IPS-15b (cell line): ENCODE results near the gene NSL1.
"Not testable (repeated sequence)": the region's sequence is repeated elsewhere in the genome, so short reads cannot be mapped to it uniquely, and the experiment has no call there.

Experiments used
- H3K27me3 ChIP-seq: one replicate; pipeline ENCODE4 v1.6.1; 2013; ENCODE audit warnings: low read length; ENCODE audit not compliant: control insufficient read depth, insufficient read depth
- H3K36me3 ChIP-seq: one replicate; pipeline ENCODE4 v1.6.1; 2013; ENCODE audit warnings: low read length; ENCODE audit not compliant: control insufficient read depth, insufficient read depth
- H3K4me1 ChIP-seq: one replicate; pipeline ENCODE4 v1.6.1; 2013; ENCODE audit warnings: mild to moderate bottlenecking, low read length; ENCODE audit not compliant: control insufficient read depth, insufficient read depth
- H3K4me3 ChIP-seq: one replicate; pipeline ENCODE4 v1.5.1; 2013; ENCODE audit warnings: low read depth, low read length
- H3K9ac ChIP-seq: one replicate; pipeline ENCODE4 v1.6.1; 2013; ENCODE audit warnings: low read depth, mild to moderate bottlenecking, low read length
- H3K9me3 ChIP-seq: one replicate; pipeline ENCODE4 v1.6.1; 2013; ENCODE audit warnings: mild to moderate bottlenecking, low read length; ENCODE audit not compliant: control insufficient read depth, insufficient read depth

NSL1 gene

DNA sequence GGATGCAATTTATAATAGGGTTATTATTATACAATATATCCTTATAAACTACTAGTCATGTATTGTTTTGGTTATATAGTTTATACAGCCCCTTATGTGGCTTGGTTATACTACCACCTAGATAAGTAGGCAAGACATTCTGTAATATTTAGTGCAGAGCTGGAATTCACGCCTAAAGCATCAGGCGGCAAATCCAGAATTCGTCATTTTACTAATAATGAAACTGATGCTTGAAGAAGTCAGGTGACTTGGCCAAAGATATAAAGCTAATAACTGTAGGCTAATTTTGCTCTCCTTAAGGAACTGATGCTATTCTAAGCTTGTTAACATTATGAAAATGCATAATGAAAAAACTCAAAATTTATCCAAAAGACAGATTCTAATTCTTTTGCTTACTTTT is 10.8 kb downstream of the NSL1 start:
- Histone ChIP-seq H3K9me3 (no peaks in the 10 kb centered on the region), H3K4me3 (no peak overlapping the region), H3K27me3 (no peaks in the 10 kb centered on the region), H3K4me1 (no peaks in the 10 kb centered on the region), H3K9ac (no peak overlapping the region), H3K36me3 (peaks cover 6% of the 10 kb centered on the region)

DNA sequence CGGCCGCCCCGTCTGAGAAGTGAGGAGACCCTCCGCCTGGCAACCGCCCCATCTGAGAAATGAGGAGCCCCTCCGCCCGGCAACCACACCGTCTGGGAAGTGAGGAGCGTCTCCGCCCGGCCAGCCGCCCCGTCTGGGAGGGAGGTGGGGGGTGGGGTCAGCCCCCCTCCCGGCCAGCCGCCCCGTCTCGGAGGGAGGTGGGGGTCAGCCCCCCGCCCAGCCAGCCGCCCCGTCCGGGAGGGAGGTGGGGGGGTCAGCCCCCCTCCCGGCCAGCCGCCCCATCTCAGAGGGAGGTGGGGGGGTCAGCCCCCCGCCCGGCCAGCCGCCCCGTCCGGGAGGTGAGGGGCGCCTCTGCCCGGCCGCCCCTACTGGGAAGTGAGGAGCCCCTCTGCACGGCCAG is 12.5 kb downstream of the NSL1 start:
- H3K9me3 ChIP-seq, H3K4me1 ChIP-seq, H3K4me3 ChIP-seq, H3K27me3 ChIP-seq, H3K9ac ChIP-seq, H3K36me3 ChIP-seq: not testable (repeated sequence)

DNA sequence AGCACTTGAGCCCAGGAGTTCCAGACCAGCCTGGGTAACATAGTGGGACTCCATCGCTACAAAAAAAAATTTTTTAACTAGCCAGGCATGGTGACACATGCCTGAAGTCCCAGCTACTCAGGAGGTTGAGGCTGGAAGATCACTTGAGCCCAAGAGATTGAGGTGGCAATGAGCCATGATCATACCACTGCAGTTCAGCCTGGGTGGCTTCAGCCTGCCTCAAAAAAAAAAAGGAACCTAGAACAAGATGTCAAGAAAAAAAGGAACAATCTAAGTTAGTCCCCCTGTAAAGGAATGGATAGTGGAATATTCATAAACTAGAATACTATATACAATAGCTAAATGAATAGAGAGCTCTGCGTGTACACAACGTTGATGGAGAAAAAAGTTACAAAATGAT is 14.4 kb downstream of the NSL1 start:
- no peaks in the 10 kb centered on the region for H3K9me3 ChIP-seq
- peaks cover 6% of the 10 kb centered on the region for H3K36me3 ChIP-seq
- H3K9ac ChIP-seq: no peak overlapping the region
- no peaks in the 10 kb centered on the region for H3K4me1 ChIP-seq
- no peak overlapping the region for H3K4me3 ChIP-seq
- H3K27me3 ChIP-seq: no peaks in the 10 kb centered on the region

DNA sequence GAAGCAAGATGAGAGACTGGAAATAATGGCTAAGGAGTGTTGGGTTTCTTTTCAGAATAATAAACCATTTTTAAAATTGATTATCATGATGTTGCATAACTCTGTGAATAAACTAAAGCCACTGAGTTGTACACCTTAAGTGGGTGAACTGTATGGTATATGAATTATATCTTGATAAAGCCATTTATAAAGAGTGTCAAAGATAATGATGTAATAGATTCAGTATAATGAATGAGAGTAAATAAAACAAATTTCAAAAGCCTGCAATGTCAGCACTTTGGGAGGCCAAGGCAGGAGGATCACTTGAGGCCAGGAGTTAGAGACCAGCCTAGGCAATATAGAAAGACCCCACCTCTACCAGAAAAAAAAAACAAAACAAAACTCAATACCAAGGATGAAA is 16.3 kb downstream of the NSL1 start:
- no peaks in the 10 kb centered on the region for H3K9me3 ChIP-seq
- no peaks in the 10 kb centered on the region for H3K27me3 ChIP-seq
- peaks cover 4% of the 10 kb centered on the region for H3K36me3 ChIP-seq
- no peaks in the 10 kb centered on the region for H3K4me1 ChIP-seq
- no peak overlapping the region for H3K4me3 ChIP-seq
- H3K9ac ChIP-seq: no peak overlapping the region

DNA sequence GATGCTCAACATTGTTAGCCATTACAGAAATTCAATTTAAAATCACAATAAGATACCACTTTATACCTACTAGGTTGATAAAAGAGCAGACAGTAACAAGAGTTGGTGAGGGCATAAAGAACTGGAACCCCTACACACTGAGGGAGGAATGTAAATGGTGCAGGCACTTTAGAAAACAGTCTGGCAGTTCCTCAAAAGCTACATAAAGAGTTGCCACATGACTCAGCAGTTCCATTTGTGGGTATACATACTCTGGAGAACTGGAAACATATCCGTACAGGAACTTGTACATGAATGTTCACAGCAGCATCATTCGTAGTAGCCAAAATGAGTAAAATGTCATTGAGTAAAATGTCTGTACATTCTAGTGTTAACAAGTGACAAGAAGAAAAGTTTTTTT is 17.0 kb downstream of the NSL1 start:
- Histone ChIP-seq H3K4me3 (no peak overlapping the region), H3K27me3 (no peaks in the 10 kb centered on the region), H3K9me3 (no peaks in the 10 kb centered on the region), H3K9ac (no peak overlapping the region), H3K4me1 (no peaks in the 10 kb centered on the region), H3K36me3 (peaks cover 4% of the 10 kb centered on the region)

DNA sequence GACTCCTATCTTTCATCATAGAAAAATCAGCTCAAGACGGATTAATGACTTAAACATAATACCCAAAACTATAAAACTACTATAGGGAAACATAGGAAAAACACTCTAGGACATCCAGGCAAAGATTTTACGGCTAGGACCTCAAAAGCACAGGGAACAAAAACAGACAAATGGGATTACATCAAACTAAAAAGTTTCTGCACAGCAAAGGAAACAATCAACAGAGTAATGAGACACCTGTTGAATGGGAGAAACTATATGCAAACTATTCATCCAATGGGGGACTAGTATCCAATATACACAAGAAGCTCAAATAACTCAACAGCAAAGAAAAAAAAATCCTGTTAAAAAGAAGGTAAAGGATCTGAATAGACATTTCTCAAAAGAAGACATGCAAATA is 18.6 kb downstream of the NSL1 start:
- no peaks in the 10 kb centered on the region for H3K27me3 ChIP-seq
- H3K4me1 ChIP-seq: no peaks in the 10 kb centered on the region
- H3K9me3 ChIP-seq: no peaks in the 10 kb centered on the region

DNA sequence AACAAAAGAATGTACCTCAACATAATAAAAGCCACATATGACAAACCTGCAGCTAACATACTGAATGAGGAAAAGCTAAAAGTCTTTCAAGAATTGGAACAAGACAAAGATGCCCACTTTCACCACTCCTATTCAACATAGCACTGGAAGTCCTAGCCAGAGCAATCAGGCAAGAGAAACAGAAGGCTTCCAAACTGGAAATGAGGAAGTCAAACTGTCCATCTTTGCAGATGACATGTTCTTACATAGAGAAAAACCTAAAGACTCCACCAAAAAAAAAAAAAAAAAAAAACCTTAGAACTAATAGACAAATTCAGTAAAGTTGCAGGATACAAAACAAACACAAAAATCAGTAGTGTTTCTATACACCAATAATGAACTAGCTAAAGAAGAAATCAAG is 20.2 kb downstream of the NSL1 start:
- Histone ChIP-seq H3K9me3 (no peaks in the 10 kb centered on the region), H3K27me3 (no peaks in the 10 kb centered on the region), H3K9ac (no peak overlapping the region), H3K4me1 (no peaks in the 10 kb centered on the region), H3K4me3 (no peak overlapping the region), H3K36me3 (no peaks in the 10 kb centered on the region)

More for the DNA sequence above, 18.6 kb downstream of the NSL1 start:
- H3K36me3 ChIP-seq: peaks cover 1% of the 10 kb centered on the region
- no peak overlapping the region for H3K4me3 ChIP-seq
- no peak overlapping the region for H3K9ac ChIP-seq

DNA sequence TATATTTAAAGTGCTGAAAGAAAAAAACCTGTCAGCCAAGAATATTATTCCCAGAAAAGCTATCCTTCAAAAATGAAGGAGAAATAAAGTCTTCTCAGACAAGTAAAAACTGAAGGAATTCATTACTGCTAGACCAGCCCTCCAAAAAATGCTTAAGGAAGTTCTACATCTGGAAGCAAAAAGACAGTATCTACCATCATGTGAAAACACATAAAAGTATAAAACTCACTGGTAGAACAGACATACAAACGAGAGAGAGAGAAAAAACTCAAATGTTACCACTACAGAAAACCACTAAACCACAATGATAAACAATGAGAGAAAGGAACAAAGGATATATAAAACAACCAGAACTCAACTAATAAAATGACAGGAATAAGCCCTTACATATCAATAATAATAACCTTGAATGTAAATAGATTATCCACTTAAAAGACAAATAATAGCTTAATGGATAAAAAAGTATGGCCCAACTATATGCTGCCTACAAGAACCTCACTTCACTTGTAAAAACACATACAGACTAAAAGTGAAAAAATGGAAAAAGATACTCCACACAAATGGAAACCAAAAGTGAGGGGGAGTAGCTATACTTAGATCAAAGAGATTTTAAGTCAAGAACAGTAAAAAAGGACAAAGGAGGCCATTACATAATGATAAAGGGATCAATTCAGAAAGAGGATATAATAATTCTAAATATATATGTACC is 22.0 kb downstream of the NSL1 start:
- no peaks in the 10 kb centered on the region for H3K36me3 ChIP-seq
- no peaks in the 10 kb centered on the region for H3K4me1 ChIP-seq
- no peaks in the 10 kb centered on the region for H3K9me3 ChIP-seq

DNA sequence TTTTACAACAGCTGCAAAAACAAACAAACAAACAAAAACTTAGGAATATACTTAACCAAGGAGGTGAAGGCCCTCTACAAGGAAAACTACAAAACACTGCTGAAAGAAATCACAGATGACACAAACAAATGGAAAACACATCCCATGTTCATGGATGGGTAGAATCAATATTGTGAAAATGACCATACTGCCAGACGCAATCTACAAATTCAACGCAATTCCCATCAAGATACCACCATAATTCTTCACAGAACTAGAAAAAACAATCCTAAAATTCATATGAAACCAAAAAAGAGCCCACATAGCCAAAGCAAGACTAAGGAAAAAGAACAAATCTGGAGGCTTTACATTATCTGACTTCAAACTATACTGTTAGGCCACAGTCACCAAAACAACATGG is 24.8 kb downstream of the NSL1 start:
- H3K4me1 ChIP-seq, H3K27me3 ChIP-seq, H3K9ac ChIP-seq, H3K4me3 ChIP-seq, H3K36me3 ChIP-seq, H3K9me3 ChIP-seq: not testable (repeated sequence)

More for the DNA sequence above, 22.0 kb downstream of the NSL1 start:
- Histone ChIP-seq H3K27me3 (no peaks in the 10 kb centered on the region), H3K9ac (no peak overlapping the region), H3K4me3 (no peak overlapping the region)

DNA sequence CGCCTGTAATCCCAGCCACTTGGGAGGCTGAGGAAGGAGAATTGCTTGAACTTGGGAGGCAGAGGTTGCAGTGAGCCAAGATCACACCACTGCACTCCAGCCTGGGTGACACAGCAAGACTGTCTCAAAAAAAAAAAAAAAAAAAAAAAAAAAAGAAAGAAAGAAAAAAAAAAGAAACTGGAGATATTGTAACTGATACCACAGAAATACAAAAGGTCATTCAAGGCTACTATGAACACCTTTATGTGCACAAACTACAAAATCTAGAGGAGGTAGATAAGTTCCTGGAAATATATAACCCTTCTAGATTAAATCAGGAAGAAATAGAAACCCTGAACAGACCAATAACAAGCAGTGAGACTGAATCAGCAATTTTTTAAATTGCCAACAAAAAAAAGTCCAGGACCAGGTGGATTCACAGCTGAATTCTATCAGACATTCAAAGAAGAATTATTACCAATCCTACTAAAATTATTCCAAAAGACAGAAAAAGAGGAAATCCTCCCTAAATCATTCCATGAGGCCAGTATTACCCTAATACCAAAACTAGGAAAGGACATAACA is 26.8 kb downstream of the NSL1 start:
- not testable (repeated sequence) for H3K36me3 ChIP-seq, H3K4me1 ChIP-seq, H3K27me3 ChIP-seq, H3K9ac ChIP-seq, H3K9me3 ChIP-seq, H3K4me3 ChIP-seq

DNA sequence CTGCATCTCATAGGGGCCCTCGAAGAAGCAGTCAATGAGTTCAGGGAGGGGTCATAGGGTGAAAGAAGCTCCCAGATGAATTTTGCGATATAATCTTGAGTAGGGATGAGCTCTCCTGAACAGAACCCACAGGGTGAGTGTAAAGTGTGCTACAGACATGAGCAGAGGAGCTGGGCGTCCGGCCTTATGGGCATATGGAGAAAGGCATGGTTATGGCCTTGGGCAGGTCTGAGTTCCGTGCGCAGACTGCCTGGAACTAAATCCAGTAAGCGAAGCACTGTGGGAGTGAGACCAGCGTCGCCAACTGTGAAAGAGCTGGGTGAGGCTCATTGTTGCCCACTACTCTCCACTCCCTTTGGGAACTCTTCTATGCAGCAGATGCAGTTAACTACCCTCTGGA is 28.7 kb downstream of the NSL1 start:
- Histone ChIP-seq H3K36me3 (no peaks in the 10 kb centered on the region), H3K9ac (no peak overlapping the region), H3K9me3 (no peaks in the 10 kb centered on the region), H3K27me3 (no peaks in the 10 kb centered on the region), H3K4me3 (no peak overlapping the region), H3K4me1 (no peaks in the 10 kb centered on the region)

DNA sequence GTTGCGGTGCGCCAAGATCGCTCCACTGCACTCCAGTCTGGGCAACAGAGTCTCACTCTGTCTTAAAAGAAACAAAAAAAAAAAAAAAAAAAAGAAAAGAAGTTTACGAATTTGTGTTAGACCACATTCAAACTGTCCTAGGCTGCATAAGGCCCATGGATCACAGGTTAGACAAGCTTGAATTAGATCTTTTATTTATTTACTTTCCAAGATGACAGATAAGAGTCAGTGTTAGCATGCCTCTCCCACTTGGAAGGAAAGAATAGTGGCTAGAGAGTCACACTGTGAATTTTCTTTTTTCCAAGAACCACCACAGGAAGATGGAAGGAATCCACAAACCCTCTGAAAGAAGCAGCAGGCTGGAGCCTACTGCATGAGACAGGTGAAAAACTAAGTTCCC is 29.3 kb downstream of the NSL1 start:
- Histone ChIP-seq H3K9ac (no peak overlapping the region), H3K4me3 (no peak overlapping the region), H3K36me3 (no peaks in the 10 kb centered on the region), H3K4me1 (no peaks in the 10 kb centered on the region), H3K9me3 (no peaks in the 10 kb centered on the region), H3K27me3 (no peaks in the 10 kb centered on the region)
